Endothelial cell of umbilical vein (primary cell): ENCODE measurements around the gene CACNA1C.

Experiments
- EZH2 ChIP-seq: IDR thresholded peaks from 2 replicates; pipeline ENCODE4 v1.6.1; 2012; ENCODE audit warnings: borderline replicate concordance, low read depth, mild to moderate bottlenecking, moderate library complexity, low read length, inconsistent platforms; ENCODE audit not compliant: severe bottlenecking
- MYC ChIP-seq: IDR thresholded peaks from one replicate; pipeline ENCODE4 v1.6.1; 2011; ENCODE audit warnings: mild to moderate bottlenecking, low read depth, low read length
- POLR2A ChIP-seq: IDR thresholded peaks from 2 replicates; pipeline ENCODE4 v1.6.1; 2012; ENCODE audit warnings: low read depth, mild to moderate bottlenecking, control low read depth, low read length
- TF ChIP-seq, protein P1 (sequence below), 2 donors: IDR thresholded peaks; 1 replicate in 1 of 2; 2 replicates in 1 of 2; pipeline ENCODE4 v1.5.1; 2011; ENCODE audit warnings: low read length in 2 of 2, mild to moderate bottlenecking in 2 of 2, moderate library complexity in 2 of 2, control low read depth in 1 of 2, inconsistent platforms in 1 of 2, low read depth in 1 of 2; ENCODE audit not compliant: insufficient read depth in 1 of 2; ENCODE audit errors: extremely low read depth in 1 of 2

- TF ChIP-seq, protein P1, sequence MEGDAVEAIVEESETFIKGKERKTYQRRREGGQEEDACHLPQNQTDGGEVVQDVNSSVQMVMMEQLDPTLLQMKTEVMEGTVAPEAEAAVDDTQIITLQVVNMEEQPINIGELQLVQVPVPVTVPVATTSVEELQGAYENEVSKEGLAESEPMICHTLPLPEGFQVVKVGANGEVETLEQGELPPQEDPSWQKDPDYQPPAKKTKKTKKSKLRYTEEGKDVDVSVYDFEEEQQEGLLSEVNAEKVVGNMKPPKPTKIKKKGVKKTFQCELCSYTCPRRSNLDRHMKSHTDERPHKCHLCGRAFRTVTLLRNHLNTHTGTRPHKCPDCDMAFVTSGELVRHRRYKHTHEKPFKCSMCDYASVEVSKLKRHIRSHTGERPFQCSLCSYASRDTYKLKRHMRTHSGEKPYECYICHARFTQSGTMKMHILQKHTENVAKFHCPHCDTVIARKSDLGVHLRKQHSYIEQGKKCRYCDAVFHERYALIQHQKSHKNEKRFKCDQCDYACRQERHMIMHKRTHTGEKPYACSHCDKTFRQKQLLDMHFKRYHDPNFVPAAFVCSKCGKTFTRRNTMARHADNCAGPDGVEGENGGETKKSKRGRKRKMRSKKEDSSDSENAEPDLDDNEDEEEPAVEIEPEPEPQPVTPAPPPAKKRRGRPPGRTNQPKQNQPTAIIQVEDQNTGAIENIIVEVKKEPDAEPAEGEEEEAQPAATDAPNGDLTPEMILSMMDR (IDR thresholded peaks at IDR 0.05; ENCODE audit: extremely low read depth in 1 of 2, insufficient read depth in 1 of 2, low read depth in 1 of 2, low read length in 2 of 2) = no peak
- TF ChIP-seq POLR2A (no peak), EZH2 (no peak), MYC (no peak)
Observed at GRCh38 chr12:2242816-2243215, 190.0 kb downstream of the CACNA1C start.
